Erythroblast (primary cell): Measurements from ENCODE around the gene KRTAP8-1.

Source experiments
- GATA1 ChIP-seq: IDR thresholded peaks from 2 replicates; pipeline ENCODE4 v1.6.1; 2011; ENCODE audit warnings: low read depth, mild to moderate bottlenecking, control low read depth, low read length, moderate library complexity
- POLR2A ChIP-seq: IDR thresholded peaks from 2 replicates; pipeline ENCODE4 v1.6.1; 2011; ENCODE audit warnings: mild to moderate bottlenecking, low read length

DNA sequence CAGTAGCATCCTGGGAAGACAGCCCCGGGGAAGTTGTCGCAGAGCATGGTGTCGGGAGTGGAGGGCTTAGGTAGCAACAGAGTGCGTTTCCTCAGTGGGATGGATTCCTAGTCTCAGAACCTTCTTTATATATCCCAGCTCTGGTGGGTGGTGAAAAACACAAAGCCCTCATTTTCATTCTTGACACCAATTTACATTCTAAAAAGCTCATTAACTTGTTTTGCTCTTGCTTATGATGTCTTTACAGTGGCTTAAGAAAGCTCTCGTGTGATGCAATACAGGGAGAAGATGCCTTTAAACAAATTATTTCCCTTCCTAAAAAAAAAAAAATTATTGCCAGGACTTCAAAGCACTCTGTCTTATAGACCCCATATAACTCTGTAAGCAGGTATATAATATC lies at the start of gene KRTAP8-1:
- TF ChIP-seq POLR2A (no peak), GATA1 (no peak)
